RWPE2 (cell line): ENCODE data around the gene SELENOP.

Source experiments
- ATAC-seq: fragments of 200-7000 bp; cut with Tn5 transposase; 3 replicates; pipeline ENCODE4 v1.9.1; 2021; ENCODE audit warnings: low read depth
- DNase-seq: peaks from one replicate; pipeline ENCODE4 v3.0.0-alpha.2; 2020; ENCODE audit warnings: low spot score
- H3K27ac ChIP-seq: fragments of 450-650 bp; 2 replicates; pipeline ENCODE4 v1.5.1; 2017; ENCODE audit warnings: mild to moderate bottlenecking; ENCODE audit not compliant: poor library complexity, severe bottlenecking
- H3K27me3 ChIP-seq: fragments of 250-450 bp; sonication (Bioruptor Pico); 2 replicates; pipeline ENCODE4 v1.5.1; 2021; ENCODE audit warnings: mild to moderate bottlenecking, moderate library complexity; ENCODE audit not compliant: insufficient read depth, poor library complexity, severe bottlenecking
- H3K36me3 ChIP-seq: fragments of 250-450 bp; sonication (Bioruptor Pico); 2 replicates; pipeline ENCODE4 v1.5.1; 2020; ENCODE audit warnings: low read depth, mild to moderate bottlenecking, moderate library complexity
- H3K4me1 ChIP-seq: fragments of 250-450 bp; sonication (Bioruptor Pico); 2 replicates; pipeline ENCODE4 v1.5.1; 2021; ENCODE audit warnings: mild to moderate bottlenecking, moderate library complexity; ENCODE audit not compliant: insufficient read depth, poor library complexity, severe bottlenecking
- H3K4me3 ChIP-seq: fragments of 250-450 bp; sonication (Bioruptor Pico); 2 replicates; pipeline ENCODE4 v1.5.1; 2021; ENCODE audit warnings: mild to moderate bottlenecking, moderate library complexity; ENCODE audit not compliant: severe bottlenecking
- H3K9me3 ChIP-seq: fragments of 250-450 bp; sonication (Bioruptor Pico); 2 replicates; pipeline ENCODE4 v1.5.1; 2021; ENCODE audit warnings: mild to moderate bottlenecking, moderate library complexity; ENCODE audit not compliant: severe bottlenecking
- CTCF ChIP-seq: fragments of 450-650 bp; IDR thresholded peaks from one replicate; pipeline ENCODE4 v1.5.1; 2017; ENCODE audit warnings: mild to moderate bottlenecking, moderate library complexity; ENCODE audit not compliant: poor library complexity, severe bottlenecking

The SELENOP gene

GRCh38 chr5:42839196-42839595 lies 27.5 kb upstream of the SELENOP start:
- Histone ChIP-seq H3K27me3 (no peaks in the 10 kb centered on the region), H3K27ac (no peak overlapping the region), H3K36me3 (no peaks in the 10 kb centered on the region), H3K4me1 (no peaks in the 10 kb centered on the region), H3K9me3 (no peaks in the 10 kb centered on the region), H3K4me3 (no peak overlapping the region)
- ATAC-seq, result no peak
- DNase-seq, result no peak
- TF ChIP-seq CTCF, result no peak

GRCh38 chr5:42837601-42838000 lies 25.9 kb upstream of the SELENOP start:
- Histone ChIP-seq H3K4me3 (no peak overlapping the region), H3K4me1 (no peaks in the 10 kb centered on the region), H3K36me3 (no peaks in the 10 kb centered on the region), H3K27me3 (no peaks in the 10 kb centered on the region), H3K27ac (no peak overlapping the region), H3K9me3 (no peaks in the 10 kb centered on the region)
- no peak for TF ChIP-seq CTCF
- ATAC-seq, result no peak
- DNase-seq, result no peak

GRCh38 chr5:42836070-42836769 lies 24.5 kb upstream of the SELENOP start:
- Histone ChIP-seq H3K4me3 (no peak overlapping the region), H3K27me3 (no peaks in the 10 kb centered on the region), H3K36me3 (no peaks in the 10 kb centered on the region), H3K27ac (no peak overlapping the region), H3K4me1 (no peaks in the 10 kb centered on the region), H3K9me3 (no peaks in the 10 kb centered on the region)
- TF ChIP-seq CTCF, result no peak
- ATAC-seq (no peak), DNase-seq (no peak)

GRCh38 chr5:42832060-42832459 lies 20.4 kb upstream of the SELENOP start:
- TF ChIP-seq CTCF, result no peak
- Histone ChIP-seq H3K9me3 (no peaks in the 10 kb centered on the region), H3K36me3 (no peaks in the 10 kb centered on the region), H3K27ac (no peak overlapping the region), H3K4me3 (no peak overlapping the region), H3K4me1 (no peaks in the 10 kb centered on the region), H3K27me3 (no peaks in the 10 kb centered on the region)
- DNase-seq (no peak), ATAC-seq (no peak)

GRCh38 chr5:42830924-42831323 lies 19.2 kb upstream of the SELENOP start:
- DNase-seq, result no peak

More at GRCh38 chr5:42830924-42831323, 19.2 kb upstream of the SELENOP start:
- no peak for TF ChIP-seq CTCF
- Histone ChIP-seq H3K4me1 (no peaks in the 10 kb centered on the region), H3K9me3 (no peaks in the 10 kb centered on the region), H3K27ac (no peak overlapping the region), H3K4me3 (no peak overlapping the region), H3K27me3 (no peaks in the 10 kb centered on the region), H3K36me3 (no peaks in the 10 kb centered on the region)
- no peak for ATAC-seq
